ENCODE data around the gene CD96. TPM values are rescaled to one million over a fixed set of nuclear protein-coding genes. Genes with fewer than 3 reads are reported as not detected.

Gene CD96
- total RNA-seq, 1 donor from 2014 or later: 9.5 TPM

- no peak for ATAC-seq
- TF ChIP-seq CTCF (IDR thresholded peaks at IDR 0.05): no peak
- intact Hi-C loops (cut with DNase I): no loop called here
- Histone ChIP-seq H3K4me3 (no peak overlapping the region), H3K4me1 (no peaks in the 10 kb centered on the region), H3K36me3 (no peaks in the 10 kb centered on the region), H3K27ac (no peak overlapping the region), H3K9me3 (no peaks in the 10 kb centered on the region), H3K27me3 (no peaks in the 10 kb centered on the region)
- no peak for DNase-seq
Measured at GRCh38 chr3:111571907-111572460, 30.0 kb downstream of the CD96 start.

DNA sequence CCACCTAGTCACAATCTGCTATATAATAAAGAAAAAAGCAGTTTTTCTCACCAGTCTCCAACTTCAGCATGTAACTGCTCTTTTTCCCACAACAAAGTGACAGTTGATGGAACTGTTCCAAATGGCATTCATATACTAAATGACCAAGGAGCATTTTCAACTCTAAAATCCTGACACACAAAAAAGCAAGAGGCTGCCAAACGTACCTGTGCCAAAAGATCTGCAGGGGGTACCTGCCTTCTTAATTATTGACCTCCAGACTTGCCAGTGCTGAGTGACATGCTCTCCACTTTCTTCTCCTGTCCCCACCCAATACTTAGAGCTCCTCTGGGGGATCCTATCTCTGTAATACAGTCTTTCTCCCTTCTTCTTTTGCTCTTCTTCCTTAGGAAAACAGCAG, 35.1 kb downstream of the CD96 start:
- Histone ChIP-seq H3K27ac (no peak overlapping the region), H3K9me3 (no peaks in the 10 kb centered on the region)
- ATAC-seq: no peak

GRCh38 chr3:111577798-111578685, 36.0 kb downstream of the CD96 start:
- H3K27ac ChIP-seq: no peak overlapping the region
- ATAC-seq (peak; percentile 82), DNase-seq (no peak)
- H3K4me3 ChIP-seq: no peak overlapping the region
- no peaks in the 10 kb centered on the region for H3K27me3 ChIP-seq
- TF ChIP-seq CTCF (IDR thresholded peaks at IDR 0.05): peak; percentile 32
- intact Hi-C loops (cut with DNase I): no loop called here
- H3K9me3 ChIP-seq: no peaks in the 10 kb centered on the region
- H3K36me3 ChIP-seq: no peaks in the 10 kb centered on the region
- H3K4me1 ChIP-seq: no peaks in the 10 kb centered on the region

More for the DNA sequence above, 35.1 kb downstream of the CD96 start:
- TF ChIP-seq CTCF (IDR thresholded peaks at IDR 0.05): no peak
- no peak for DNase-seq
- intact Hi-C loops (cut with DNase I): no loop called here
- no peaks in the 10 kb centered on the region for H3K27me3 ChIP-seq
- H3K4me3 ChIP-seq: no peak overlapping the region
- no peaks in the 10 kb centered on the region for H3K4me1 ChIP-seq
- H3K36me3 ChIP-seq: no peaks in the 10 kb centered on the region

DNA sequence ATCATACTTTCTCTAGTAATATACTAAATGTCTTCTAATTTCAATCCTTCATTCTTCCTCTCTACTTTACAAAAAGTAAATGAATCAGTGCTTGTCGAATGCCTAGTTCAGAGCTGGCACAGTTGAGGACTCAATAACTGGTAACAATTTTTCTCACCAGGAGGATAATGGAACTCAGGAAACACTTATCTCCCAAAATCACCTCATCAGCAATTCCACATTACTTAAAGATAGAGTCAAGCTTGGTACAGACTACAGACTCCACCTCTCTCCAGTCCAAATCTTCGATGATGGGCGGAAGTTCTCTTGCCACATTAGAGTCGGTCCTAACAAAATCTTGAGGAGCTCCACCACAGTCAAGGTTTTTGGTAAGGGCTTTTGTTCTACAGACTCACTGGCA, 36.9 kb downstream of the CD96 start:
- DNase-seq (no peak), ATAC-seq (no peak)

GRCh38 chr3:111579495-111579894, 37.5 kb downstream of the CD96 start:
- DNase-seq (no peak), ATAC-seq (no peak)
- Histone ChIP-seq H3K4me3 (no peak overlapping the region), H3K9me3 (no peaks in the 10 kb centered on the region), H3K27ac (no peak overlapping the region), H3K36me3 (no peaks in the 10 kb centered on the region), H3K4me1 (no peaks in the 10 kb centered on the region), H3K27me3 (no peaks in the 10 kb centered on the region)
- no peak for TF ChIP-seq CTCF (IDR thresholded peaks at IDR 0.05)
- intact Hi-C loops (cut with DNase I): no loop called here

More for the DNA sequence above, 36.9 kb downstream of the CD96 start:
- no peak overlapping the region for H3K27ac ChIP-seq
- H3K27me3 ChIP-seq: no peaks in the 10 kb centered on the region
- no peaks in the 10 kb centered on the region for H3K36me3 ChIP-seq
- TF ChIP-seq CTCF (IDR thresholded peaks at IDR 0.05): no peak
- H3K9me3 ChIP-seq: no peaks in the 10 kb centered on the region
- H3K4me3 ChIP-seq: no peak overlapping the region
- intact Hi-C loops (cut with DNase I): no loop called here
- no peaks in the 10 kb centered on the region for H3K4me1 ChIP-seq

Measured in upper lobe of right lung (tissue), 1 donor.